Measurements from ENCODE around the gene FOXL2NB.

FOXL2NB gene

GRCh38 chr3:138945709-138946662, 1.0 kb upstream of the FOXL2NB start:
- CTCF ChIA-PET, result interaction anchor here (1.0 to 2.6 kb wide), 6 partner anchors 10 to 512 kb away, joined by 3 to 12 read pairs (median 6); partner anchors contain the start of gene ESYT3
- Histone ChIP-seq H3K4me1 (ENCODE audit: control extremely low read depth in 1 of 4, control insufficient read depth in 4 of 4, insufficient read depth in 4 of 4, low read length in 3 of 4) (peaks cover 0 to 47% (median 38%) of the 10 kb centered on the region in 4 experiments), H3K36me3 (ENCODE audit: control insufficient read depth in 4 of 4, insufficient read depth in 4 of 4, low read length in 3 of 4) (no peaks in the 10 kb centered on the region), H3K4me3 (ENCODE audit: control insufficient read depth in 1 of 7, extremely low read depth in 1 of 7, insufficient read depth in 4 of 7, low read depth in 2 of 7, low read length in 6 of 7) (peak overlapping the region; percentile 20 to 67 (median 38)), H3K27me3 (replicated peaks in 2 of 5; ENCODE audit: control insufficient read depth in 4 of 5, insufficient read depth in 5 of 5, low read length in 4 of 5) (peaks cover 19 to 99% (median 73%) of the 10 kb centered on the region in 5 experiments), H3K9me3 (ENCODE audit: control extremely low read depth in 1 of 5, control insufficient read depth in 4 of 5, insufficient read depth in 2 of 5, low read depth in 1 of 5, low read length in 4 of 5) (no peaks in the 10 kb centered on the region), H3K27ac (ENCODE audit: insufficient read depth in 1 of 2, low read depth in 1 of 2, low read length in 2 of 2, poor library complexity in 1 of 2, severe bottlenecking in 2 of 2) (peak overlapping the region in 1 of 2 experiments; percentile 5)
- under 1% methylated on average over 90 of the region's 120 CpGs for WGBS (ENCODE audit: insufficient coverage)
- POLR2A ChIA-PET, result interaction anchor here (0.7 kb wide), 1 partner anchor 345 kb away, joined by 4 read pairs; no protein-coding TSS in a partner anchor
- DNase-seq, result peak; percentile 52 to 74 (median 67)

- Histone ChIP-seq H3K4me1 (ENCODE audit: control extremely low read depth in 1 of 4, control insufficient read depth in 4 of 4, insufficient read depth in 4 of 4, low read length in 3 of 4) (peaks cover 0 to 47% (median 38%) of the 10 kb centered on the region in 4 experiments), H3K27ac (ENCODE audit: insufficient read depth in 1 of 2, low read depth in 1 of 2, low read length in 2 of 2, poor library complexity in 1 of 2, severe bottlenecking in 2 of 2) (no peak overlapping the region), H3K27me3 (replicated peaks in 2 of 5; ENCODE audit: control insufficient read depth in 4 of 5, insufficient read depth in 5 of 5, low read length in 4 of 5) (peaks cover 23 to 98% (median 66%) of the 10 kb centered on the region in 5 experiments), H3K36me3 (ENCODE audit: control insufficient read depth in 4 of 4, insufficient read depth in 4 of 4, low read length in 3 of 4) (no peaks in the 10 kb centered on the region), H3K9me3 (ENCODE audit: control extremely low read depth in 1 of 5, control insufficient read depth in 4 of 5, insufficient read depth in 2 of 5, low read depth in 1 of 5, low read length in 4 of 5) (no peaks in the 10 kb centered on the region), H3K4me3 (ENCODE audit: control insufficient read depth in 1 of 7, extremely low read depth in 1 of 7, insufficient read depth in 4 of 7, low read depth in 2 of 7, low read length in 6 of 7) (peak overlapping the region in 6 of 7 experiments; percentile 15 to 67 (median 46))
- no peak for DNase-seq
- ChIA-PET CTCF (interaction anchor here (0.5 to 4.8 kb wide), 11 partner anchors 11 to 513 kb away, joined by 3 to 20 read pairs (median 4); partner anchors contain the start of gene ESYT3), POLR2A (interaction anchor here (0.6 kb wide), 1 partner anchor 116 kb away, joined by 3 read pairs; no protein-coding TSS in a partner anchor)
- 19% methylated on average over 9 of the region's 21 CpGs for WGBS (ENCODE audit: insufficient coverage)
Observed at GRCh38 chr3:138947495-138948121, 591 bp downstream of the FOXL2NB start.

- H3K36me3 ChIP-seq (ENCODE audit: control insufficient read depth in 4 of 4, insufficient read depth in 4 of 4, low read length in 3 of 4), result no peaks in the 10 kb centered on the region
- DNase-seq, result peak in 1 of 3 donors; percentile 14
- ChIA-PET CTCF (interaction anchor here (0.6 to 4.8 kb wide), 9 partner anchors 11 to 531 kb away, joined by 3 to 20 read pairs (median 4); no protein-coding TSS in a partner anchor), POLR2A (no interaction called here)
- no peak overlapping the region for H3K27ac ChIP-seq (ENCODE audit: insufficient read depth in 1 of 2, low read depth in 1 of 2, low read length in 2 of 2, poor library complexity in 1 of 2, severe bottlenecking in 2 of 2)
- no peak overlapping the region for H3K4me3 ChIP-seq (ENCODE audit: control insufficient read depth in 1 of 7, extremely low read depth in 1 of 7, insufficient read depth in 4 of 7, low read depth in 2 of 7, low read length in 6 of 7)
- H3K9me3 ChIP-seq (ENCODE audit: control extremely low read depth in 1 of 5, control insufficient read depth in 4 of 5, insufficient read depth in 2 of 5, low read depth in 1 of 5, low read length in 4 of 5), result no peaks in the 10 kb centered on the region
- H3K4me1 ChIP-seq (ENCODE audit: control extremely low read depth in 1 of 4, control insufficient read depth in 4 of 4, insufficient read depth in 4 of 4, low read length in 3 of 4), result peaks cover 0 to 47% (median 38%) of the 10 kb centered on the region in 4 experiments
- 54% methylated on average over 3 of the region's 3 CpGs for WGBS (ENCODE audit: insufficient coverage)
- peaks cover 21 to 93% (median 59%) of the 10 kb centered on the region in 5 experiments for H3K27me3 ChIP-seq (replicated peaks in 2 of 5; ENCODE audit: control insufficient read depth in 4 of 5, insufficient read depth in 5 of 5, low read length in 4 of 5)
Observed at GRCh38 chr3:138948371-138949001, 1.5 kb downstream of the FOXL2NB start.

DNA sequence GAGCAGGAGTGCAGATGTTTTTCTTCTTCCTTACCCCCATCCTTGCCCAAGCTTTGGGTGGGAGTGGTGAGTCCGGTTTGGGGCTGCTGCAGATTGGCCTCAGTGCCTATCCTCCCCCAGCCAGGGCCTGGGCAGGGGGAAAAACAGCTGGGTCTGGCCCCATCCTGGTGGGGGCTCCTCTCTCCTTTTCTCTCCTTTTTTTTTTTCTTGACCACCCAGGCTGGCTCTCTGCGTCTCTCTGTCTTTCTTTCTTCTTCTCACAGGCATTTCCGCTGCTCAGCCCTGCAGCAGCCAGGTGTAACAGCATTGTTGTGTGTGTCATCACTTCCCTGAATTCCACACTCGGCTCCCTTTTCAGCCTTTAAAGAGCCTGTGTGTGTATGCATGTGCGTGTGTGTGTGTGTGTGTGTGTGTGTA, 2.0 kb downstream of the FOXL2NB start:
- H3K9me3 ChIP-seq (ENCODE audit: control extremely low read depth in 1 of 5, control insufficient read depth in 4 of 5, insufficient read depth in 2 of 5, low read depth in 1 of 5, low read length in 4 of 5), result no peaks in the 10 kb centered on the region
- ChIA-PET CTCF (interaction anchor here (0.9 to 4.8 kb wide), 6 partner anchors 11 to 531 kb away, joined by 3 to 20 read pairs (median 6); no protein-coding TSS in a partner anchor), POLR2A (no interaction called here)
- peaks cover 20 to 89% (median 56%) of the 10 kb centered on the region in 5 experiments for H3K27me3 ChIP-seq (replicated peaks in 2 of 5; ENCODE audit: control insufficient read depth in 4 of 5, insufficient read depth in 5 of 5, low read length in 4 of 5)
- DNase-seq, result peak in 1 of 3 donors; percentile 28
- H3K36me3 ChIP-seq (ENCODE audit: control insufficient read depth in 4 of 4, insufficient read depth in 4 of 4, low read length in 3 of 4), result no peaks in the 10 kb centered on the region
- WGBS (ENCODE audit: insufficient coverage), result 45% methylated on average over 3 of the region's 5 CpGs
- peaks cover 0 to 47% (median 38%) of the 10 kb centered on the region in 4 experiments for H3K4me1 ChIP-seq (ENCODE audit: control extremely low read depth in 1 of 4, control insufficient read depth in 4 of 4, insufficient read depth in 4 of 4, low read length in 3 of 4)
- H3K27ac ChIP-seq (ENCODE audit: insufficient read depth in 1 of 2, low read depth in 1 of 2, low read length in 2 of 2, poor library complexity in 1 of 2, severe bottlenecking in 2 of 2), result no peak overlapping the region
- H3K4me3 ChIP-seq (ENCODE audit: control insufficient read depth in 1 of 7, extremely low read depth in 1 of 7, insufficient read depth in 4 of 7, low read depth in 2 of 7, low read length in 6 of 7), result no peak overlapping the region

DNA sequence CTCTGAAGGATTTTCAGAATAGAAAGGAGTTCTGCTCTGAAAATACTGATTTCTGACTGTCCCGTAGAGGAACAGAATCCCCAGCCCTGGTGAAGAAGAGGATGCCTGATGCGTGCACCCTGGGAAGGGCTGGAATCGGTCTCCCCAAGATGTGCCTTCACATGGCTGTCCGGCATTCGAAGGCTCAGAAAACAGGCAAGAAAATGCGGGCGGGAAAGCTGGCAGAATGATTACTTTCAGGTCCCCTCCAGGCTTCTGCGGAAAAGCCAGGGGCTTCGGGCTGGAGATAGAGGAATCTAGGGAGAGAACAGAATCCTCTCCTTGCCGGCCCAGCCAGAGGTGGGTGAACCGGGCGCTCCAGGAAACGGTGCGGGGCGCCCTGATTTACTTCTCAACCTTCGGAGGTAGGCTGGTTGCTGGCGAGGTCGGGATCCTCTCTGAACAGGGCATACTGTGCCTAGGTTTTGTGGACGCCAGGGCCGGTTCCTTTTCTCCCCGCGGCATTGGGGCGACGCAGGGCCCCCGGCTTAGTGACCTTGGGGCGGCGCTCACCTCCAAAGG, 2.5 kb downstream of the FOXL2NB start:
- H3K9me3 ChIP-seq (ENCODE audit: control extremely low read depth in 1 of 5, control insufficient read depth in 4 of 5, insufficient read depth in 2 of 5, low read depth in 1 of 5, low read length in 4 of 5), result no peaks in the 10 kb centered on the region
- DNase-seq, result no peak
- ChIA-PET CTCF (interaction anchor here (1.0 to 4.8 kb wide), 5 partner anchors 8 to 532 kb away, joined by 3 to 20 read pairs (median 8); no protein-coding TSS in a partner anchor), POLR2A (no interaction called here)
- WGBS (ENCODE audit: insufficient coverage), result 3% methylated on average over 20 of the region's 27 CpGs
- H3K27ac ChIP-seq (ENCODE audit: insufficient read depth in 1 of 2, low read depth in 1 of 2, low read length in 2 of 2, poor library complexity in 1 of 2, severe bottlenecking in 2 of 2), result no peak overlapping the region
- H3K27me3 ChIP-seq (replicated peaks in 2 of 5; ENCODE audit: control insufficient read depth in 4 of 5, insufficient read depth in 5 of 5, low read length in 4 of 5), result peaks cover 20 to 84% (median 51%) of the 10 kb centered on the region in 5 experiments
- no peaks in the 10 kb centered on the region for H3K36me3 ChIP-seq (ENCODE audit: control insufficient read depth in 4 of 4, insufficient read depth in 4 of 4, low read length in 3 of 4)
- peaks cover 0 to 43% (median 37%) of the 10 kb centered on the region in 4 experiments for H3K4me1 ChIP-seq (ENCODE audit: control extremely low read depth in 1 of 4, control insufficient read depth in 4 of 4, insufficient read depth in 4 of 4, low read length in 3 of 4)
- H3K4me3 ChIP-seq (ENCODE audit: control insufficient read depth in 1 of 7, extremely low read depth in 1 of 7, insufficient read depth in 4 of 7, low read depth in 2 of 7, low read length in 6 of 7), result peak overlapping the region in 6 of 7 experiments; percentile 36 to 69 (median 49)

DNA sequence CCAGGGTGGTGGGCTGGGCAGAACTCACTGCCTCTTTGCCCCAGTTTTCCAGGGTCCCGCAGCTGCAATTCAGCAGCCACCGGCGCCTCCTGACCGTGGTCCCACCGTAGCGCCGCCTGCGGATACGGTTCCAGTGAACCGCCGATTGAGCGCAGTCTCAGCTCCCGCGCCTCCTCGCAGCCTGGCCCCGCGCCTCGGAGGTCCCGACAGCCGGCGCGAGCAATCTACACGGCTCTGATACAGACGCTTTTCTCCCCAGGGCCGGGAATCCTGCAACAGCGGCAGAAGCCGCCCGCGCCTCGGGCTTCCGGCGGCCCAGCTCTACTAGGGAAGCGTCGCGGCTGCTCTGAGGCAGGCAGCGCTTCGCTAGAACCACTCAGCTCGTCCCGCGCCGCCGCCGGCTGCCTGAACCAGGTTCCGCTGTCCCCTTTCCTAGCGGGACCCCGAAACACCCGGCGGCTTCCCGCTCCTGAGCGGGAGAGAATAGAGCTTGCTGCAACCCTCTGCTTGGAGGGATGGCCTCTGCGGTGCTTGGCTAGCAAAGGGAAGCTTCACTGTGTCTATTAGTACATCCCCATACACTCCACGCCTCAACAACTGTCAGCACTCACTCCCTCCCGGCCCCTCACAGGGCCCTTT, 3.1 kb downstream of the FOXL2NB start:
- 1% methylated on average over 46 of the region's 53 CpGs for WGBS (ENCODE audit: insufficient coverage)
- Histone ChIP-seq H3K9me3 (ENCODE audit: control extremely low read depth in 1 of 5, control insufficient read depth in 4 of 5, insufficient read depth in 2 of 5, low read depth in 1 of 5, low read length in 4 of 5) (no peaks in the 10 kb centered on the region), H3K27me3 (replicated peaks in 2 of 5; ENCODE audit: control insufficient read depth in 4 of 5, insufficient read depth in 5 of 5, low read length in 4 of 5) (peaks cover 20 to 84% (median 46%) of the 10 kb centered on the region in 5 experiments), H3K27ac (ENCODE audit: insufficient read depth in 1 of 2, low read depth in 1 of 2, low read length in 2 of 2, poor library complexity in 1 of 2, severe bottlenecking in 2 of 2) (no peak overlapping the region), H3K4me3 (ENCODE audit: control insufficient read depth in 1 of 7, extremely low read depth in 1 of 7, insufficient read depth in 4 of 7, low read depth in 2 of 7, low read length in 6 of 7) (peak overlapping the region; percentile 21 to 69 (median 37)), H3K4me1 (ENCODE audit: control extremely low read depth in 1 of 4, control insufficient read depth in 4 of 4, insufficient read depth in 4 of 4, low read length in 3 of 4) (peaks cover 0 to 38% (median 32%) of the 10 kb centered on the region in 4 experiments), H3K36me3 (ENCODE audit: control insufficient read depth in 4 of 4, insufficient read depth in 4 of 4, low read length in 3 of 4) (no peaks in the 10 kb centered on the region)
- DNase-seq, result peak in 2 of 3 donors; percentile 35 to 53
- ChIA-PET POLR2A (no interaction called here), CTCF (interaction anchor here (1.1 to 4.8 kb wide), 4 partner anchors 9 to 27 kb away, joined by 3 to 20 read pairs (median 14); no protein-coding TSS in a partner anchor)

Measured in common myeloid progenitor, CD34-positive (primary cell).